Endothelial cell of umbilical vein (primary cell): ENCODE measurements around the gene SPRN. TPM values are rescaled to one million over a fixed set of nuclear protein-coding genes. Genes with fewer than 3 reads are reported as not detected.

Experiments used
- BruUV-seq: library from RNA; stranded (reverse); fragments of 400-500 nt; replicated peaks from 2 replicates; lab custom pipeline; 2021; lab: Mats Ljungman, UMichigan
- CTCF ChIA-PET: fragments of 300-600, 350-600 bp; sonication (Branson Sonifier 250); formaldehyde crosslinking; loops from one replicate; lab custom pipeline; 2021; ENCODE audit warnings: antibody characterized with exemption, inconsistent platforms; lab: Charles Lee
- POLR2A ChIA-PET: fragments of 300-600, 350-600 bp; sonication (Branson Sonifier 250); formaldehyde crosslinking; loops from one replicate; lab custom pipeline; 2021; ENCODE audit warnings: antibody characterized with exemption, inconsistent platforms; lab: Charles Lee
- DNase-seq: peaks from one replicate; pipeline ENCODE4 v3.0.0-alpha.2; 2011; ENCODE audit warnings: low read depth, low spot score
- FAIRE-seq: peaks from 2 replicates; lab custom pipeline; 2011; peaks lifted over from hg19 to GRCh38; lab: Jason Lieb, UNC
- H2AFZ ChIP-seq: 2 replicates; pipeline ENCODE4 v1.6.0; 2012; ENCODE audit warnings: low read depth, low read length, control low read depth, inconsistent platforms
- H3K27ac ChIP-seq: 2 replicates; pipeline ENCODE4 v1.5.1; 2011; ENCODE audit warnings: low read depth, mild to moderate bottlenecking, control low read depth, low read length, moderate library complexity; ENCODE audit not compliant: insufficient read depth
- H3K27me3 ChIP-seq, 2 experiments: 2 replicates each; pipeline versions ENCODE4 v1.6.0 to v1.6.1; 2011; ENCODE audit warnings: low read length in 2 of 2, mixed read lengths in 1 of 2; ENCODE audit not compliant: control insufficient read depth in 2 of 2, insufficient read depth in 2 of 2
- H3K36me3 ChIP-seq, 2 experiments: 2 replicates in 1 of 2; 3 replicates in 1 of 2; pipeline ENCODE4 v1.5.1; 2011; ENCODE audit warnings: low read length in 2 of 2, mild to moderate bottlenecking in 1 of 2, moderate library complexity in 1 of 2; ENCODE audit not compliant: control insufficient read depth in 2 of 2, insufficient read depth in 2 of 2; ENCODE audit errors: extremely low read depth in 1 of 2
- H3K4me1 ChIP-seq: 3 replicates; pipeline ENCODE4 v1.5.1; 2011; ENCODE audit warnings: mild to moderate bottlenecking, low read length; ENCODE audit not compliant: control insufficient read depth, insufficient read depth; ENCODE audit errors: extremely low read depth
- H3K4me2 ChIP-seq: 2 replicates; pipeline ENCODE4 v1.6.1; 2011; ENCODE audit warnings: low read length, control low read depth, mixed read lengths; ENCODE audit not compliant: insufficient read depth
- H3K4me3 ChIP-seq, 3 experiments: fragments of 200-600 bp in 1 of 3; sonication (generic), shearing (Covaris generic) in 1 of 3; replicated peaks in 1 of 3; 2 replicates each; pipeline ENCODE4 v1.5.1; 2011 to 2016; ENCODE audit warnings: control low read depth in 3 of 3, low read length in 3 of 3, mild to moderate bottlenecking in 2 of 3, inconsistent platforms in 1 of 3, low read depth in 1 of 3, moderate library complexity in 1 of 3; ENCODE audit not compliant: insufficient read depth in 1 of 3
- H3K79me2 ChIP-seq: 2 replicates; pipeline ENCODE4 v1.6.0; 2012; ENCODE audit warnings: low read length, inconsistent platforms; ENCODE audit not compliant: control insufficient read depth, insufficient read depth
- H3K9ac ChIP-seq: replicated peaks from 2 replicates; pipeline ENCODE3; 2011; ENCODE audit warnings: low read length, control low read depth; ENCODE audit not compliant: insufficient read depth; ENCODE audit errors: extremely low read depth
- H3K9me1 ChIP-seq: replicated peaks from 3 replicates; pipeline ENCODE4 v1.6.0; 2011; ENCODE audit warnings: mild to moderate bottlenecking, low read length; ENCODE audit not compliant: control insufficient read depth, insufficient read depth; ENCODE audit errors: extremely low read depth
- H3K9me3 ChIP-seq: replicated peaks from 2 replicates; pipeline ENCODE4 v1.5.1; 2012; ENCODE audit warnings: low read length, inconsistent platforms; ENCODE audit not compliant: control insufficient read depth, insufficient read depth
- H4K20me1 ChIP-seq: replicated peaks from 2 replicates; pipeline ENCODE3; 2011; ENCODE audit warnings: mild to moderate bottlenecking, low read length; ENCODE audit not compliant: control insufficient read depth, insufficient read depth; ENCODE audit errors: extremely low read depth
- EZH2 ChIP-seq: IDR thresholded peaks from 2 replicates; pipeline ENCODE4 v1.6.1; 2012; ENCODE audit warnings: borderline replicate concordance, low read depth, mild to moderate bottlenecking, moderate library complexity, low read length, inconsistent platforms; ENCODE audit not compliant: severe bottlenecking
- FOS ChIP-seq: IDR thresholded peaks from 2 replicates; pipeline ENCODE4 v1.6.1; 2011; ENCODE audit warnings: mild to moderate bottlenecking, low read length, moderate library complexity, borderline replicate concordance; ENCODE audit not compliant: insufficient read depth
- GATA2 ChIP-seq: IDR thresholded peaks from 2 replicates; pipeline ENCODE4 v1.7.0; 2011; ENCODE audit warnings: low read depth, mild to moderate bottlenecking, moderate library complexity, mixed read lengths, low read length; ENCODE audit not compliant: insufficient read length, insufficient read depth
- JUN ChIP-seq: IDR thresholded peaks from 2 replicates; pipeline ENCODE4 v1.6.1; 2011; ENCODE audit warnings: borderline replicate concordance, low read depth; ENCODE audit not compliant: insufficient read length, insufficient read depth
- MYC ChIP-seq: IDR thresholded peaks from one replicate; pipeline ENCODE4 v1.6.1; 2011; ENCODE audit warnings: mild to moderate bottlenecking, low read depth, low read length
- POLR2A ChIP-seq: IDR thresholded peaks from 2 replicates; pipeline ENCODE4 v1.6.1; 2012; ENCODE audit warnings: low read depth, mild to moderate bottlenecking, control low read depth, low read length
- POLR2AphosphoS5 ChIP-seq: IDR thresholded peaks from 2 replicates; pipeline ENCODE4 v1.6.1; 2012; ENCODE audit warnings: low read depth, mild to moderate bottlenecking, control low read depth, low read length, moderate library complexity; ENCODE audit not compliant: insufficient read depth
- dilution Hi-C: fragments of 300-500 bp; cut with MboI; formaldehyde crosslinking; loops from one replicate; pipeline ENCODE4 v1.15.0; 2019; ENCODE audit warnings: low sequenced_read_pairs; ENCODE audit not compliant: extremely low pct_ligation_motif_present
- intact Hi-C: fragments of 100-400 bp; cut with micrococcal nuclease; formaldehyde crosslinking; loops from one replicate; pipeline ENCODE4 v1.10.0; 2022
- polyA plus RNA-seq, 4 experiments: library from polyadenylated mRNA; depleted of rRNA in 3 of 4; stranded (reverse) in 3 of 4; unstranded in 1 of 4; fragments of >200 nt; gene quantifications; 2 replicates each; pipeline versions ENCODE4 v1.2.1 to v1.2.3, GENCODE V29; 2011 to 2012; ENCODE audit warnings: missing spikeins in 1 of 4
- total RNA-seq: library from RNA; stranded (reverse); gene quantifications from 2 replicates; pipeline ENCODE4 v1.2.3, GENCODE V29; 2021
- TF ChIP-seq, protein P1 (sequence below): IDR thresholded peaks from 2 replicates; pipeline ENCODE4 v1.6.1; 2011; ENCODE audit not compliant: insufficient read depth, insufficient read length
- TF ChIP-seq, protein P2 (sequence below), 2 donors: IDR thresholded peaks; 1 replicate in 1 of 2; 2 replicates in 1 of 2; pipeline ENCODE4 v1.5.1; 2011; ENCODE audit warnings: low read length in 2 of 2, mild to moderate bottlenecking in 2 of 2, moderate library complexity in 2 of 2, control low read depth in 1 of 2, inconsistent platforms in 1 of 2, low read depth in 1 of 2; ENCODE audit not compliant: insufficient read depth in 1 of 2; ENCODE audit errors: extremely low read depth in 1 of 2

SPRN gene
- total and polyA plus RNA-seq, 2 donors (not counting 3 experiments of a cell fraction or from before 2014, with no cell fraction given), result 0.13 TPM; not detected in 1

DNA sequence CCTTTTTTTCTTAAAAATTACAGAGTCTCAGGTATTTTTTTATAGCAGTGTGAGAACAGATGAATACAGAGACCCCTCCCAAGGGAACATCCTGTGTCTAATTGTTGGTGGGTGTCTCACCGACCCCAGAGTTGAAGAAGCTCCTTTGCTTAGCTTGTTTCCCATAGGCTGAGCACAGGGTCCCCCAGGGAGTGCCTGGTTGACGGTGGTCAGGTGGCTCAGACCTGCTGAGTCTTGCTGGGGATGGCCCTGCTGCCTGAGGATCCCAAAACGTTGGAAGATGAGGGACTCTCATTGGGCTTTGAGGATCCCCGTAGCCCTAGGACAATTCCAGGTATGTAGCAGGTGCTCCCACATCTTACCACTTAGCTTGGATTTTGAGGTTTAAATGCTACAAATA lies 48.8 kb upstream of the SPRN start:
- Histone ChIP-seq H3K9me1 (no peaks in the 10 kb centered on the region), H3K4me1 (no peaks in the 10 kb centered on the region), H4K20me1 (no peaks in the 10 kb centered on the region), H3K9me3 (no peaks in the 10 kb centered on the region), H3K36me3 (no peaks in the 10 kb centered on the region), H3K4me3 (no peak overlapping the region), H3K27ac (no peak overlapping the region), H2AFZ (no peak overlapping the region), H3K9ac (no peak overlapping the region), H3K27me3 (no peaks in the 10 kb centered on the region), H3K4me2 (no peak overlapping the region), H3K79me2 (no peaks in the 10 kb centered on the region)
- CTCF ChIA-PET, result no interaction called here
- POLR2A ChIA-PET, result no interaction called here
- intact Hi-C loops, result no loop called here
- DNase-seq (no peak), FAIRE-seq (no peak)
- TF ChIP-seq, protein P1, sequence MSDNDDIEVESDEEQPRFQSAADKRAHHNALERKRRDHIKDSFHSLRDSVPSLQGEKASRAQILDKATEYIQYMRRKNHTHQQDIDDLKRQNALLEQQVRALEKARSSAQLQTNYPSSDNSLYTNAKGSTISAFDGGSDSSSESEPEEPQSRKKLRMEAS, result no peak
- no TSS peak for BruUV-seq
- dilution Hi-C loops, result no loop called here

DNA sequence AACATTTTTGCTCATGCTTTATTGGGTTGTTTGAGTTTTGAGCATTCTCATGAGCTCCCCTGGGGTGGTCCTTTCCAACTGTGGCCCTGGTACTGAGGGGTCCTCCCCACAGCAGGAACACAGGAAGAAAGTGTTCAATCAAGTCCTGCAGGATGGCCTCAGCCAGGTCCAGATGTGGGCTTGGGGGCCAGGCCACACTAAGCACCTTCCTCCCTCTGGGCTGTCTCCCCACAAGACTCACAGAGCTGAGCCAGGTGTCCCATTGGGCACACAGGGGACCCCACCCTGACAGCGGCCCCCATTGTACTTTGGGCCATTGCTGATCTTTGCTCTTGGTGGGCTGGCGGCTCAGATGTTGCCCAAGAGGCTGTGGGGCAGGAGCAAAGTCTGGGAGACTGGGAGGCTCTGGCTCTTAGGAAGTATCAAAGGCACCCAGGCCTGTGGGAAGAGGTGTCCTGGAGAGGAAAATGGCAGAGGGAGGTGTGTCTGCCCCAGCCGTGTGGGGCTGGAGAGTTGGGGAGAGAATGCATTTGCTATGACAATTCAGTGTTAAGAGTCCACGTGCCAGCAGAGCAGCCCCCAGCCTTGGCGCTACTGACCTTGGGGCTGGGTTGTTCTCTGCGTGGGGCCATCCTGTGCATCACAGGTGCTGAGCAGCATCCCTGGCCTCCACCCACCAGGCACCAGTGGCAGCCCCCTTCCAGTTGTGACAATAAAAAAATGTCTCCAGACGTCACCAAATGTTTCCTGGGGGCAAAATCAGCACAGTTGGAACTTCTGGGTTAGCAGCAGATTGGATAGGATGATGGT lies 47.1 kb upstream of the SPRN start:
- no peaks in the 10 kb centered on the region for H3K9me3 ChIP-seq
- no peak overlapping the region for H3K9ac ChIP-seq
- intact Hi-C loops, result no loop called here
- CTCF ChIA-PET, result no interaction called here
- no peaks in the 10 kb centered on the region for H3K27me3 ChIP-seq
- H2AFZ ChIP-seq, result no peak overlapping the region
- DNase-seq (no peak), FAIRE-seq (no peak)
- no peaks in the 10 kb centered on the region for H3K79me2 ChIP-seq
- H3K36me3 ChIP-seq, result no peaks in the 10 kb centered on the region
- dilution Hi-C loops, result no loop called here
- no peak overlapping the region for H3K4me2 ChIP-seq
- no peak for TF ChIP-seq FOS
- TF ChIP-seq, protein P2, sequence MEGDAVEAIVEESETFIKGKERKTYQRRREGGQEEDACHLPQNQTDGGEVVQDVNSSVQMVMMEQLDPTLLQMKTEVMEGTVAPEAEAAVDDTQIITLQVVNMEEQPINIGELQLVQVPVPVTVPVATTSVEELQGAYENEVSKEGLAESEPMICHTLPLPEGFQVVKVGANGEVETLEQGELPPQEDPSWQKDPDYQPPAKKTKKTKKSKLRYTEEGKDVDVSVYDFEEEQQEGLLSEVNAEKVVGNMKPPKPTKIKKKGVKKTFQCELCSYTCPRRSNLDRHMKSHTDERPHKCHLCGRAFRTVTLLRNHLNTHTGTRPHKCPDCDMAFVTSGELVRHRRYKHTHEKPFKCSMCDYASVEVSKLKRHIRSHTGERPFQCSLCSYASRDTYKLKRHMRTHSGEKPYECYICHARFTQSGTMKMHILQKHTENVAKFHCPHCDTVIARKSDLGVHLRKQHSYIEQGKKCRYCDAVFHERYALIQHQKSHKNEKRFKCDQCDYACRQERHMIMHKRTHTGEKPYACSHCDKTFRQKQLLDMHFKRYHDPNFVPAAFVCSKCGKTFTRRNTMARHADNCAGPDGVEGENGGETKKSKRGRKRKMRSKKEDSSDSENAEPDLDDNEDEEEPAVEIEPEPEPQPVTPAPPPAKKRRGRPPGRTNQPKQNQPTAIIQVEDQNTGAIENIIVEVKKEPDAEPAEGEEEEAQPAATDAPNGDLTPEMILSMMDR (IDR thresholded peaks at IDR 0.05; ENCODE audit: extremely low read depth in 1 of 2, insufficient read depth in 1 of 2, low read depth in 1 of 2, low read length in 2 of 2), result no peak
- no peak for TF ChIP-seq POLR2AphosphoS5
- TF ChIP-seq POLR2A, result no peak
- TF ChIP-seq MYC, result no peak
- TF ChIP-seq EZH2, result no peak
- TF ChIP-seq, protein P1, result no peak
- TF ChIP-seq JUN, result no peak
- no peak for TF ChIP-seq GATA2
- H3K4me1 ChIP-seq, result no peaks in the 10 kb centered on the region
- H3K27ac ChIP-seq, result no peak overlapping the region
- no TSS peak for BruUV-seq
- H3K4me3 ChIP-seq, result no peak overlapping the region
- H3K9me1 ChIP-seq, result no peaks in the 10 kb centered on the region
- POLR2A ChIA-PET, result no interaction called here
- H4K20me1 ChIP-seq, result no peaks in the 10 kb centered on the region
